ENCODE results near the gene CACNB4.
"Not testable (repeated sequence)": the region's sequence is repeated elsewhere in the genome, so short reads cannot be mapped to it uniquely, and the experiment has no call there.

CACNB4 gene

GRCh38 chr2:151919786-151920185, 179.1 kb downstream of the CACNB4 start:
- no peaks in the 10 kb centered on the region for H3K9me3 ChIP-seq (ENCODE audit: control insufficient read depth in 2 of 2, low read length in 2 of 2)
- no peak overlapping the region for H3K27ac ChIP-seq (ENCODE audit: low read length)
- no peak overlapping the region for H3K9ac ChIP-seq (ENCODE audit: low read length in 2 of 2)
- no peak overlapping the region for H3K4me3 ChIP-seq (ENCODE audit: low read length in 2 of 2)
- peaks cover 5% of the 10 kb centered on the region for H3K4me1 ChIP-seq (ENCODE audit: control insufficient read depth, insufficient read depth, low read length)
- H3K36me3 ChIP-seq (ENCODE audit: control insufficient read depth in 2 of 2, insufficient read depth in 2 of 2, low read length in 2 of 2) = no peaks in the 10 kb centered on the region
- no peaks in the 10 kb centered on the region for H3K27me3 ChIP-seq (ENCODE audit: control insufficient read depth in 1 of 2, insufficient read depth in 2 of 2, low read length in 2 of 2)

- no peak overlapping the region for H3K4me3 ChIP-seq (ENCODE audit: low read length in 2 of 2)
- H3K27me3 ChIP-seq (ENCODE audit: control insufficient read depth in 1 of 2, insufficient read depth in 2 of 2, low read length in 2 of 2) = no peaks in the 10 kb centered on the region
- no peaks in the 10 kb centered on the region for H3K9me3 ChIP-seq (ENCODE audit: control insufficient read depth in 2 of 2, low read length in 2 of 2)
- H3K27ac ChIP-seq (ENCODE audit: low read length) = no peak overlapping the region
- H3K9ac ChIP-seq (ENCODE audit: low read length in 2 of 2) = no peak overlapping the region
- no peaks in the 10 kb centered on the region for H3K36me3 ChIP-seq (ENCODE audit: control insufficient read depth in 2 of 2, insufficient read depth in 2 of 2, low read length in 2 of 2)
- peaks cover 3% of the 10 kb centered on the region for H3K4me1 ChIP-seq (ENCODE audit: control insufficient read depth, insufficient read depth, low read length)
Observed at GRCh38 chr2:151918308-151918707, 180.5 kb downstream of the CACNB4 start.

- no peaks in the 10 kb centered on the region for H3K4me1 ChIP-seq (ENCODE audit: control insufficient read depth, insufficient read depth, low read length)
- no peak overlapping the region for H3K27ac ChIP-seq (ENCODE audit: low read length)
- no peak overlapping the region for H3K9ac ChIP-seq (ENCODE audit: low read length in 2 of 2)
- H3K36me3 ChIP-seq (ENCODE audit: control insufficient read depth in 2 of 2, insufficient read depth in 2 of 2, low read length in 2 of 2) = no peaks in the 10 kb centered on the region
- no peaks in the 10 kb centered on the region for H3K27me3 ChIP-seq (ENCODE audit: control insufficient read depth in 1 of 2, insufficient read depth in 2 of 2, low read length in 2 of 2)
- no peak overlapping the region for H3K4me3 ChIP-seq (ENCODE audit: low read length in 2 of 2)
- H3K9me3 ChIP-seq (ENCODE audit: control insufficient read depth in 2 of 2, low read length in 2 of 2) = no peaks in the 10 kb centered on the region
Observed at GRCh38 chr2:151916632-151917031, 182.2 kb downstream of the CACNB4 start.

GRCh38 chr2:151915629-151916025, 183.2 kb downstream of the CACNB4 start:
- not testable (repeated sequence) for H3K4me3 ChIP-seq (ENCODE audit: low read length in 2 of 2); H3K4me1 ChIP-seq (ENCODE audit: control insufficient read depth, insufficient read depth, low read length); H3K36me3 ChIP-seq (ENCODE audit: control insufficient read depth in 2 of 2, insufficient read depth in 2 of 2, low read length in 2 of 2); H3K9me3 ChIP-seq (ENCODE audit: control insufficient read depth in 2 of 2, low read length in 2 of 2); H3K27me3 ChIP-seq (ENCODE audit: control insufficient read depth in 1 of 2, insufficient read depth in 2 of 2, low read length in 2 of 2); H3K27ac ChIP-seq (ENCODE audit: low read length); H3K9ac ChIP-seq (ENCODE audit: low read length in 2 of 2)

- Histone ChIP-seq H3K4me3 (ENCODE audit: low read length in 2 of 2) (no peak overlapping the region), H3K27ac (ENCODE audit: low read length) (no peak overlapping the region), H3K4me1 (ENCODE audit: control insufficient read depth, insufficient read depth, low read length) (no peaks in the 10 kb centered on the region), H3K36me3 (ENCODE audit: control insufficient read depth in 2 of 2, insufficient read depth in 2 of 2, low read length in 2 of 2) (no peaks in the 10 kb centered on the region), H3K27me3 (ENCODE audit: control insufficient read depth in 1 of 2, insufficient read depth in 2 of 2, low read length in 2 of 2) (no peaks in the 10 kb centered on the region), H3K9ac (ENCODE audit: low read length in 2 of 2) (no peak overlapping the region), H3K9me3 (ENCODE audit: control insufficient read depth in 2 of 2, low read length in 2 of 2) (no peaks in the 10 kb centered on the region)
Observed at GRCh38 chr2:151914989-151915628, 183.7 kb downstream of the CACNB4 start.

DNA sequence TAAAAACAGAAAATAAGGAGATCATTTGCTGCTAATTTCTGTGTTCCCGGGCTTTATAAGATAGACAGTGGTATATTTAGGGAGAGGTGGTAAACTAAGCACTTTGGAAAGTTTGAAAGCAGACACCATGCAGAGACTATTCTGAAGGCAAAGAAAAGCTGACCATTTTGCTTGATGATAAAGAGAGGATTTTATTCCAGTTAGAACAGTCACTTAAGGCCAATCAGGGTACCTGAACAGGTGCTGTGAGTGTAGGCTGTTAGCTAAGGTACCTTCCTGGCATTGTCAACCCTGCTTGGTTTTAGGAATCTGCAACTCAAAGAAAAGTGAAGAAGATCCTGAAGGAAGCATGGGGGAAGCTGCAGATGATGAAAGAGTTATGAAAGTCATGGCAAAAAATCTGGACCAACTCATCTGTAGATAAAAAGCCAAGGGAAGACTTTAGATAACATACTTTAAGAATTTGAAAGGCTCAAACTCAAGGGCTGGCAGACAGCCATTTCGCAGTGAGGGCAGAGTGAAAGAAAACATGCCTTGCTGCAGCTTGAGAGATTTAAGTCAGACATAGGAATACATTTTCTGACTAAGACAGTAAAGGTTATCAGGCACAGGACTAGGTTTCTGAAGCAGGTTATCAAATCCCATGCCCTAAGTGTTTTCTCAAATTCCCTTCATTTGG, 190.5 kb downstream of the CACNB4 start:
- no peaks in the 10 kb centered on the region for H3K4me1 ChIP-seq (ENCODE audit: control insufficient read depth, insufficient read depth, low read length)
- no peak overlapping the region for H3K4me3 ChIP-seq (ENCODE audit: low read length in 2 of 2)
- H3K9me3 ChIP-seq (ENCODE audit: control insufficient read depth in 2 of 2, low read length in 2 of 2) = no peaks in the 10 kb centered on the region
- no peak overlapping the region for H3K9ac ChIP-seq (ENCODE audit: low read length in 2 of 2)
- H3K36me3 ChIP-seq (ENCODE audit: control insufficient read depth in 2 of 2, insufficient read depth in 2 of 2, low read length in 2 of 2) = no peaks in the 10 kb centered on the region
- no peak overlapping the region for H3K27ac ChIP-seq (ENCODE audit: low read length)
- no peaks in the 10 kb centered on the region for H3K27me3 ChIP-seq (ENCODE audit: control insufficient read depth in 1 of 2, insufficient read depth in 2 of 2, low read length in 2 of 2)

DNA sequence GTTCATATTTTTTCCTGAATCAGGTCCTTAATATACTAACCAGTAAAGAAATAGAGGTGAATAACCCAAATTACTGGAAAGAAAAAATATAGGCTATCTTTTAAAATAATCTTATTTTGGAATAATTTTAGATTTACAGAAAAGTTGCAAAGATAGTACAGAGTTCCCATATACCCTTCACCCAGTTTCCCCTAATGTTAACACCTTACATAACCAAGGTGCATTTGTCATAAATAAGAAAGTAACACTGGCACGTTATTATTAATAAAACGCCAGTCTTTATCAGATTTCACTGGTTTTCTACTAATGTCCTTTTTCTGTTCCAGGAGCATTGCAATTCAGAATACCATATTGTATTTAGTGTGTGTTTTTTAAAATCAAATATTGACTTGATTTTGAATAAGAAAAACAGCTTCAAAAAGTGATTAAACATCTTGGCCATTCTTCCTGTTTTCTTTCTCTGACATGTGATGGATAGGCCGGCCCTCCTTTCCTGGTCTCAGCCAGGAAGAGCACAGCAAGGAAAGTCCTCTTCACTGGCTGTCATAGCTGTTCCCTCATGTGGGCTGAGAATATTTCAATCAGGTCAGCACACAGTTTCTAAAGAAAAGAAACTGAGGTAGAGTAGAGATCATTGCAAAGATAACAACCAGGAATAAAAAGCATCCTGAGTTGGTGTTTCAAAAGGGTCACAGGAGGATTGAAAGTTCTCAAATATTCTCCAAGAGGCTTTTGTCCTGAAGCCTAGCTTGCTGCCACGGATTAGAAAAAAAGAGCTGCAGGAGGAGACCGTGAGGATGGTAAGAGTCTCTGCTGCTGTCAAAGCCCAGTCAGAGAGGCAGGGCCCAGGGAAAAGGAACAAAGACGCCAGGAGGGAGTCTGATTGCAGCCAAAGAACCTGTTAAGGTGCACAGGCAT, 191.3 kb downstream of the CACNB4 start:
- Histone ChIP-seq H3K9me3 (ENCODE audit: control insufficient read depth in 2 of 2, low read length in 2 of 2) (no peaks in the 10 kb centered on the region), H3K36me3 (ENCODE audit: control insufficient read depth in 2 of 2, insufficient read depth in 2 of 2, low read length in 2 of 2) (no peaks in the 10 kb centered on the region), H3K9ac (ENCODE audit: low read length in 2 of 2) (no peak overlapping the region), H3K4me1 (ENCODE audit: control insufficient read depth, insufficient read depth, low read length) (no peaks in the 10 kb centered on the region), H3K4me3 (ENCODE audit: low read length in 2 of 2) (no peak overlapping the region), H3K27me3 (ENCODE audit: control insufficient read depth in 1 of 2, insufficient read depth in 2 of 2, low read length in 2 of 2) (no peaks in the 10 kb centered on the region), H3K27ac (ENCODE audit: low read length) (no peak overlapping the region)

GRCh38 chr2:151906633-151906998, 192.2 kb downstream of the CACNB4 start:
- Histone ChIP-seq H3K4me3 (ENCODE audit: low read length in 2 of 2) (no peak overlapping the region), H3K27ac (ENCODE audit: low read length) (no peak overlapping the region), H3K36me3 (ENCODE audit: control insufficient read depth in 2 of 2, insufficient read depth in 2 of 2, low read length in 2 of 2) (no peaks in the 10 kb centered on the region), H3K9ac (ENCODE audit: low read length in 2 of 2) (no peak overlapping the region), H3K4me1 (ENCODE audit: control insufficient read depth, insufficient read depth, low read length) (no peaks in the 10 kb centered on the region), H3K27me3 (ENCODE audit: control insufficient read depth in 1 of 2, insufficient read depth in 2 of 2, low read length in 2 of 2) (no peaks in the 10 kb centered on the region), H3K9me3 (ENCODE audit: control insufficient read depth in 2 of 2, low read length in 2 of 2) (no peaks in the 10 kb centered on the region)

- Histone ChIP-seq H3K4me3 (ENCODE audit: low read length in 2 of 2) (no peak overlapping the region), H3K4me1 (ENCODE audit: control insufficient read depth, insufficient read depth, low read length) (no peaks in the 10 kb centered on the region), H3K9ac (ENCODE audit: low read length in 2 of 2) (no peak overlapping the region), H3K36me3 (ENCODE audit: control insufficient read depth in 2 of 2, insufficient read depth in 2 of 2, low read length in 2 of 2) (no peaks in the 10 kb centered on the region), H3K27me3 (ENCODE audit: control insufficient read depth in 1 of 2, insufficient read depth in 2 of 2, low read length in 2 of 2) (no peaks in the 10 kb centered on the region), H3K27ac (ENCODE audit: low read length) (no peak overlapping the region), H3K9me3 (ENCODE audit: control insufficient read depth in 2 of 2, low read length in 2 of 2) (no peaks in the 10 kb centered on the region)
Observed at GRCh38 chr2:151905963-151906632, 192.7 kb downstream of the CACNB4 start.

DNA sequence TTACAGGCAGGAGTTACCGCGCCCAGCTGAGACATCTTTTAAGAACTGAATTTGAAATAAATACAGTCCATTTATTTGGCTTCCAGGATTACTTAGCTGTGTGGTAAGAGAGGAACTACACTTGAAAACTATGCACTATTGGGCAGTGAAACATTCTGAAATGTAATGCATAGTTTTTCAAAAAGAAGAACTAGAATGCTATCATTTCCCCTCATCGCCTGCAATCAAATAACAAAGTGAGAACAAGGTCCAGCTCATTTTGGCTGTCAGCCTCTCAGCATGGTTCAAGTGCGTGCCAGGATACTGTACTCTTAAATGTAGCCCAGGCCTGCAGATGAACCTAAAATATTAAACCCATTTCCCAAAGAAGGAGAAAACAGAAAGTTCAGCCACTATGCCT, 194.0 kb downstream of the CACNB4 start:
- H3K9me3 ChIP-seq (ENCODE audit: control insufficient read depth in 2 of 2, low read length in 2 of 2) = no peaks in the 10 kb centered on the region
- H3K4me3 ChIP-seq (ENCODE audit: low read length in 2 of 2) = no peak overlapping the region
- H3K9ac ChIP-seq (ENCODE audit: low read length in 2 of 2) = no peak overlapping the region
- no peaks in the 10 kb centered on the region for H3K4me1 ChIP-seq (ENCODE audit: control insufficient read depth, insufficient read depth, low read length)
- no peaks in the 10 kb centered on the region for H3K27me3 ChIP-seq (ENCODE audit: control insufficient read depth in 1 of 2, insufficient read depth in 2 of 2, low read length in 2 of 2)
- H3K36me3 ChIP-seq (ENCODE audit: control insufficient read depth in 2 of 2, insufficient read depth in 2 of 2, low read length in 2 of 2) = no peaks in the 10 kb centered on the region
- no peak overlapping the region for H3K27ac ChIP-seq (ENCODE audit: low read length)
